ENCODE data around the gene GPR87. TPM values are rescaled to one million over a fixed set of nuclear protein-coding genes. Genes with fewer than 3 reads are reported as not detected.

GPR87 gene
- polyA plus RNA-seq, 4 donors, result not detected

- WGBS, 3 donors, result 56 to 67% (median 62%) methylated on average over 2 of the region's 2 CpGs
- Histone ChIP-seq H3K4me1 (ENCODE audit: control insufficient read depth in 3 of 3, insufficient read depth in 2 of 3, low read depth in 1 of 3, low read length in 2 of 3) (no peaks in the 10 kb centered on the region), H3K36me3 (ENCODE audit: control insufficient read depth in 3 of 3, insufficient read depth in 2 of 3, low read depth in 1 of 3, low read length in 3 of 3) (no peaks in the 10 kb centered on the region), H3K4me3 (ENCODE audit: low read depth in 1 of 3, low read length in 3 of 3) (no peak overlapping the region), H3K27me3 (ENCODE audit: control insufficient read depth in 3 of 3, insufficient read depth in 3 of 3, low read length in 3 of 3) (no peaks in the 10 kb centered on the region), H3K9me3 (ENCODE audit: control insufficient read depth in 2 of 2, insufficient read depth in 1 of 2, low read depth in 1 of 2, low read length in 1 of 2) (no peaks in the 10 kb centered on the region), H3K27ac (ENCODE audit: low read depth in 1 of 3, low read length in 2 of 3) (no peak overlapping the region)
- no peak for DNase-seq
- no peak for FAIRE-seq
Observed at GRCh38 chr3:151303751-151304150, 12.9 kb downstream of the GPR87 start.

- WGBS, 3 donors, result 81 to 86% (median 84%) methylated on average over 3 of the region's 3 CpGs
- H3K9me3 ChIP-seq (ENCODE audit: control insufficient read depth in 2 of 2, insufficient read depth in 1 of 2, low read depth in 1 of 2, low read length in 1 of 2), result no peaks in the 10 kb centered on the region
- H3K4me1 ChIP-seq (ENCODE audit: control insufficient read depth in 3 of 3, insufficient read depth in 2 of 3, low read depth in 1 of 3, low read length in 2 of 3), result no peaks in the 10 kb centered on the region
- no peaks in the 10 kb centered on the region for H3K27me3 ChIP-seq (ENCODE audit: control insufficient read depth in 3 of 3, insufficient read depth in 3 of 3, low read length in 3 of 3)
- H3K27ac ChIP-seq (ENCODE audit: low read depth in 1 of 3, low read length in 2 of 3), result no peak overlapping the region
- no peaks in the 10 kb centered on the region for H3K36me3 ChIP-seq (ENCODE audit: control insufficient read depth in 3 of 3, insufficient read depth in 2 of 3, low read depth in 1 of 3, low read length in 3 of 3)
- H3K4me3 ChIP-seq (ENCODE audit: low read depth in 1 of 3, low read length in 3 of 3), result no peak overlapping the region
- FAIRE-seq, result no peak
- no peak for DNase-seq
Observed at GRCh38 chr3:151301787-151302186, 14.8 kb downstream of the GPR87 start.

DNA sequence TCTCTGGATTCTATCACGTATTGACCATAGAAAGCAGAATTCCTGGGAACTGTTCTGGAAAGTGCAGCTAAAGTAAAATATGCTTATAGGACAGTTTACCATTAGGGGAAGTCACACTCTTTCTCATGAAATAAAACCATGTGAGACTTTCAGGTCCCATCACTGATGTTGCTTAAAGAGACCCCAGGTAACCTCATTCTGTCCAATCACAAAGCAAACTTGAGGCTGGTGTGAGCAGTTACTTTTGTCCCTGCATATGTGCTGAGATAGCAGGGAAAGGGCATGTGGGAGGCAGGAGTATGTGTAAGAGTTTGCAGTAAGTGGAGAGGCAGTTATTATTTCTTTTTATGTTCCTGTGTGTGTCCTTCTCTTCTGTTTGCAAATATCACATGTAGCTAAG, 16.1 kb downstream of the GPR87 start:
- Histone ChIP-seq H3K9me3 (ENCODE audit: control insufficient read depth in 2 of 2, insufficient read depth in 1 of 2, low read depth in 1 of 2, low read length in 1 of 2) (no peaks in the 10 kb centered on the region), H3K27ac (ENCODE audit: low read depth in 1 of 3, low read length in 2 of 3) (no peak overlapping the region), H3K4me3 (ENCODE audit: low read depth in 1 of 3, low read length in 3 of 3) (no peak overlapping the region), H3K4me1 (ENCODE audit: control insufficient read depth in 3 of 3, insufficient read depth in 2 of 3, low read depth in 1 of 3, low read length in 2 of 3) (no peaks in the 10 kb centered on the region), H3K27me3 (ENCODE audit: control insufficient read depth in 3 of 3, insufficient read depth in 3 of 3, low read length in 3 of 3) (no peaks in the 10 kb centered on the region), H3K36me3 (ENCODE audit: control insufficient read depth in 3 of 3, insufficient read depth in 2 of 3, low read depth in 1 of 3, low read length in 3 of 3) (no peaks in the 10 kb centered on the region)
- 78 to 83% (median 81%) methylated on average over 1 of the region's 1 CpG for WGBS, 3 donors
- DNase-seq (no peak), FAIRE-seq (no peak)

DNA sequence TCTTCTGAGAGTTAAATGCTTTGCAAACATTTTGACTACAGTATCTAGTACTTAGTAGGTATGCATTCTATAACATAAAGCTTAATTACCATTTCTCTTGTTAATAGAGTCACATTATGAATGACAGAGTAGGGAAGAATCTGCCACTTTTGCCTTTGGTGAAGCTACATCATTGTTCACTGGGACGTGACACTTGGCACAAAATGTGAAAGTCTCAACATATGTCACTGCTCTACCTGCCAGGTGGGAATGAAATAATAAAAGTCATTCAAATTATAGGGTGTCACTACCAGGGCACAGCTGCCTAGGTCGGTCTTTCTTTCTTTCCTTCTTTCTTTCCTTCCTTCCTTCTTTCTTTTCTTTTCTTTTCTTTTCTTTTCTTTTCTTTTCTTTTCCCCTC, 17.6 kb downstream of the GPR87 start:
- no peaks in the 10 kb centered on the region for H3K9me3 ChIP-seq (ENCODE audit: control insufficient read depth in 2 of 2, insufficient read depth in 1 of 2, low read depth in 1 of 2, low read length in 1 of 2)
- no peaks in the 10 kb centered on the region for H3K36me3 ChIP-seq (ENCODE audit: control insufficient read depth in 3 of 3, insufficient read depth in 2 of 3, low read depth in 1 of 3, low read length in 3 of 3)
- 63 to 80% (median 77%) methylated on average over 2 of the region's 2 CpGs for WGBS, 3 donors
- H3K27ac ChIP-seq (ENCODE audit: low read depth in 1 of 3, low read length in 2 of 3), result no peak overlapping the region
- FAIRE-seq, result no peak
- no peak overlapping the region for H3K4me3 ChIP-seq (ENCODE audit: low read depth in 1 of 3, low read length in 3 of 3)
- no peaks in the 10 kb centered on the region for H3K4me1 ChIP-seq (ENCODE audit: control insufficient read depth in 3 of 3, insufficient read depth in 2 of 3, low read depth in 1 of 3, low read length in 2 of 3)
- DNase-seq, result no peak
- no peaks in the 10 kb centered on the region for H3K27me3 ChIP-seq (ENCODE audit: control insufficient read depth in 3 of 3, insufficient read depth in 3 of 3, low read length in 3 of 3)

- Histone ChIP-seq H3K27me3 (ENCODE audit: control insufficient read depth in 3 of 3, insufficient read depth in 3 of 3, low read length in 3 of 3) (no peaks in the 10 kb centered on the region), H3K36me3 (ENCODE audit: control insufficient read depth in 3 of 3, insufficient read depth in 2 of 3, low read depth in 1 of 3, low read length in 3 of 3) (no peaks in the 10 kb centered on the region), H3K9me3 (ENCODE audit: control insufficient read depth in 2 of 2, insufficient read depth in 1 of 2, low read depth in 1 of 2, low read length in 1 of 2) (no peaks in the 10 kb centered on the region), H3K4me1 (ENCODE audit: control insufficient read depth in 3 of 3, insufficient read depth in 2 of 3, low read depth in 1 of 3, low read length in 2 of 3) (no peaks in the 10 kb centered on the region), H3K27ac (ENCODE audit: low read depth in 1 of 3, low read length in 2 of 3) (no peak overlapping the region), H3K4me3 (ENCODE audit: low read depth in 1 of 3, low read length in 3 of 3) (no peak overlapping the region)
- WGBS, 3 donors, result 47 to 66% (median 57%) methylated on average over 2 of the region's 2 CpGs
- FAIRE-seq, result no peak
- DNase-seq, result no peak
Observed at GRCh38 chr3:151297429-151297828, 19.2 kb downstream of the GPR87 start.

GRCh38 chr3:151296226-151296625, 20.4 kb downstream of the GPR87 start:
- FAIRE-seq, result no peak
- Histone ChIP-seq H3K27me3 (ENCODE audit: control insufficient read depth in 3 of 3, insufficient read depth in 3 of 3, low read length in 3 of 3) (no peaks in the 10 kb centered on the region), H3K4me3 (ENCODE audit: low read depth in 1 of 3, low read length in 3 of 3) (no peak overlapping the region), H3K27ac (ENCODE audit: low read depth in 1 of 3, low read length in 2 of 3) (no peak overlapping the region), H3K36me3 (ENCODE audit: control insufficient read depth in 3 of 3, insufficient read depth in 2 of 3, low read depth in 1 of 3, low read length in 3 of 3) (no peaks in the 10 kb centered on the region), H3K9me3 (ENCODE audit: control insufficient read depth in 2 of 2, insufficient read depth in 1 of 2, low read depth in 1 of 2, low read length in 1 of 2) (no peaks in the 10 kb centered on the region), H3K4me1 (ENCODE audit: control insufficient read depth in 3 of 3, insufficient read depth in 2 of 3, low read depth in 1 of 3, low read length in 2 of 3) (no peaks in the 10 kb centered on the region)
- DNase-seq, result no peak
- 74 to 98% (median 93%) methylated on average over 3 of the region's 3 CpGs for WGBS, 3 donors

GRCh38 chr3:151293127-151293526, 23.5 kb downstream of the GPR87 start:
- H3K36me3 ChIP-seq (ENCODE audit: control insufficient read depth in 3 of 3, insufficient read depth in 2 of 3, low read depth in 1 of 3, low read length in 3 of 3), result no peaks in the 10 kb centered on the region
- no peak overlapping the region for H3K27ac ChIP-seq (ENCODE audit: low read depth in 1 of 3, low read length in 2 of 3)

GRCh38 chr3:151290673-151291072, 25.9 kb downstream of the GPR87 start:
- DNase-seq (no peak), FAIRE-seq (no peak)
- no peaks in the 10 kb centered on the region for H3K27me3 ChIP-seq (ENCODE audit: control insufficient read depth in 3 of 3, insufficient read depth in 3 of 3, low read length in 3 of 3)
- WGBS, 3 donors, result 58 to 72% (median 60%) methylated on average over 3 of the region's 3 CpGs
- no peaks in the 10 kb centered on the region for H3K36me3 ChIP-seq (ENCODE audit: control insufficient read depth in 3 of 3, insufficient read depth in 2 of 3, low read depth in 1 of 3, low read length in 3 of 3)
- no peak overlapping the region for H3K4me3 ChIP-seq (ENCODE audit: low read depth in 1 of 3, low read length in 3 of 3)
- no peaks in the 10 kb centered on the region for H3K9me3 ChIP-seq (ENCODE audit: control insufficient read depth in 2 of 2, insufficient read depth in 1 of 2, low read depth in 1 of 2, low read length in 1 of 2)
- H3K27ac ChIP-seq (ENCODE audit: low read depth in 1 of 3, low read length in 2 of 3), result no peak overlapping the region
- H3K4me1 ChIP-seq (ENCODE audit: control insufficient read depth in 3 of 3, insufficient read depth in 2 of 3, low read depth in 1 of 3, low read length in 2 of 3), result no peaks in the 10 kb centered on the region

More at GRCh38 chr3:151293127-151293526, 23.5 kb downstream of the GPR87 start:
- no peaks in the 10 kb centered on the region for H3K27me3 ChIP-seq (ENCODE audit: control insufficient read depth in 3 of 3, insufficient read depth in 3 of 3, low read length in 3 of 3)
- no peaks in the 10 kb centered on the region for H3K9me3 ChIP-seq (ENCODE audit: control insufficient read depth in 2 of 2, insufficient read depth in 1 of 2, low read depth in 1 of 2, low read length in 1 of 2)
- 46 to 67% (median 56%) methylated on average over 6 of the region's 6 CpGs for WGBS, 3 donors
- no peaks in the 10 kb centered on the region for H3K4me1 ChIP-seq (ENCODE audit: control insufficient read depth in 3 of 3, insufficient read depth in 2 of 3, low read depth in 1 of 3, low read length in 2 of 3)
- DNase-seq, result no peak
- no peak for FAIRE-seq
- H3K4me3 ChIP-seq (ENCODE audit: low read depth in 1 of 3, low read length in 3 of 3), result no peak overlapping the region

DNA sequence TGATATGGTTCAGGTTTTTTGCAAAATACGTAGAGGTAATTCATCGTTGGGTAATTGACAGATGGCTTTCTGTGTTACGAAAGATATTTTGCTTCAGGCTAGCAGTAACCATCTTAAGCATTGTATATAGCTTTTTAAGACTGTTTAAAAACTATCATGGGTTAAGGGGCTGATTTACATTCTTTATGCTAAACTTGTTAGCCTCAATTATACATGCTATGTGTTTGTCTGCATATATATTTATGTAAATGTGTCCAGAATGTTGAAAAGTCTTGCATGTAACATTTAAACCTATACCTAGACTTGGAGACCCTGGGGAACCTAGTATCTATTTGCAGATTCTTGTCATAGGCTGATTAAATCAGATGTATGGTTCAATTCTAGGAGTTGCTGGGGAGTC, 27.2 kb downstream of the GPR87 start:
- Histone ChIP-seq H3K27me3 (ENCODE audit: control insufficient read depth in 3 of 3, insufficient read depth in 3 of 3, low read length in 3 of 3) (no peaks in the 10 kb centered on the region), H3K4me3 (ENCODE audit: low read depth in 1 of 3, low read length in 3 of 3) (no peak overlapping the region), H3K9me3 (ENCODE audit: control insufficient read depth in 2 of 2, insufficient read depth in 1 of 2, low read depth in 1 of 2, low read length in 1 of 2) (no peaks in the 10 kb centered on the region), H3K36me3 (ENCODE audit: control insufficient read depth in 3 of 3, insufficient read depth in 2 of 3, low read depth in 1 of 3, low read length in 3 of 3) (no peaks in the 10 kb centered on the region), H3K4me1 (ENCODE audit: control insufficient read depth in 3 of 3, insufficient read depth in 2 of 3, low read depth in 1 of 3, low read length in 2 of 3) (no peaks in the 10 kb centered on the region), H3K27ac (ENCODE audit: low read depth in 1 of 3, low read length in 2 of 3) (no peak overlapping the region)
- 41 to 52% (median 47%) methylated on average over 3 of the region's 3 CpGs for WGBS, 3 donors
- FAIRE-seq (no peak), DNase-seq (no peak)
